IMR-90 (cell line): ENCODE data around the gene HLA-F. TPM values are rescaled to one million over a fixed set of nuclear protein-coding genes. Genes with fewer than 3 reads are reported as not detected.
A peak's percentile ranks its signal among the peaks of the same experiment; 100 is the strongest.

Experiments used
- ATAC-seq: fragments of 200-7000 bp; cut with Tn5 transposase; 2 replicates; pipeline ENCODE4 v1.9.1; 2020; ENCODE audit warnings: low read depth, mild to moderate bottlenecking, moderate library complexity
- BruUV-seq: library from RNA; stranded (reverse); fragments of 400-500 nt; replicated peaks from 2 replicates; lab custom pipeline; 2021; lab: Mats Ljungman, UMichigan
- CTCF ChIA-PET: fragments of 300-600 bp; formaldehyde crosslinking; extraction: SDS; loops from one replicate; lab custom pipeline; 2021; ENCODE audit warnings: antibody characterized with exemption; lab: Yijun Ruan, JAX
- POLR2A ChIA-PET: fragments of 300-600 bp; sonication (Branson Sonifier 250); formaldehyde crosslinking; loops from one replicate; lab custom pipeline; 2022; ENCODE audit warnings: antibody characterized with exemption; ENCODE audit not compliant: unreplicated experiment; lab: Charles Lee
- DNase-seq: peaks from one replicate; pipeline ENCODE4 v3.0.0; 2013
- H2AFZ ChIP-seq: replicated peaks from 2 replicates; pipeline ENCODE3; 2013; ENCODE audit warnings: low read length, mild to moderate bottlenecking; ENCODE audit not compliant: poor library complexity
- H2AK5ac ChIP-seq: 2 replicates; pipeline ENCODE4 v1.6.1; 2013; ENCODE audit warnings: low read depth, low read length, inconsistent platforms
- H2AK9ac ChIP-seq: replicated peaks from 2 replicates; pipeline ENCODE3; 2013; ENCODE audit warnings: mild to moderate bottlenecking, low read depth, low read length, moderate library complexity; ENCODE audit not compliant: poor library complexity
- H2BK120ac ChIP-seq: 2 replicates; pipeline ENCODE4 v1.6.1; 2013; ENCODE audit warnings: low read depth, low read length, inconsistent platforms
- H2BK15ac ChIP-seq: 3 replicates; pipeline ENCODE4 v1.6.1; 2013; ENCODE audit warnings: low read depth, low read length, inconsistent platforms
- H2BK20ac ChIP-seq: 2 replicates; pipeline ENCODE4 v1.6.1; 2013; ENCODE audit warnings: low read depth, mild to moderate bottlenecking, inconsistent platforms, low read length, moderate library complexity
- H2BK5ac ChIP-seq: 2 replicates; pipeline ENCODE4 v1.6.1; 2013; ENCODE audit warnings: mild to moderate bottlenecking, low read depth, low read length, inconsistent platforms; ENCODE audit not compliant: poor library complexity, severe bottlenecking
- H3K14ac ChIP-seq: replicated peaks from 2 replicates; pipeline ENCODE4 v1.6.1; 2013; ENCODE audit warnings: low read depth, low read length, inconsistent platforms
- H3K18ac ChIP-seq: 2 replicates; pipeline ENCODE4 v1.6.1; 2013; ENCODE audit warnings: low read depth, low read length, control low read depth
- H3K23ac ChIP-seq: 2 replicates; pipeline ENCODE4 v1.6.1; 2013; ENCODE audit warnings: low read depth, low read length, inconsistent platforms
- H3K27ac ChIP-seq: 2 replicates; pipeline ENCODE4 v1.5.1; 2013; ENCODE audit warnings: mild to moderate bottlenecking, control low read depth, low read length; ENCODE audit not compliant: insufficient read depth
- H3K27me3 ChIP-seq: 2 replicates; pipeline ENCODE4 v1.6.1; 2013; ENCODE audit warnings: low read length; ENCODE audit not compliant: control insufficient read depth, insufficient read depth
- H3K36me3 ChIP-seq: 2 replicates; pipeline ENCODE4 v1.6.1; 2013; ENCODE audit warnings: low read length, mixed read lengths; ENCODE audit not compliant: control insufficient read depth, insufficient read depth
- H3K4ac ChIP-seq: 2 replicates; pipeline ENCODE4 v1.6.1; 2013; ENCODE audit warnings: low read depth, low read length, inconsistent platforms
- H3K4me1 ChIP-seq: 2 replicates; pipeline ENCODE4 v1.6.1; 2013; ENCODE audit warnings: low read length, mixed read lengths; ENCODE audit not compliant: control insufficient read depth, insufficient read depth
- H3K4me2 ChIP-seq: 2 replicates; pipeline ENCODE4 v1.6.1; 2013; ENCODE audit warnings: low read depth, mild to moderate bottlenecking, control low read depth, low read length, moderate library complexity
- H3K4me3 ChIP-seq: 2 replicates; pipeline ENCODE4 v1.5.1; 2013; ENCODE audit warnings: low read depth, mild to moderate bottlenecking, control low read depth, low read length, moderate library complexity; ENCODE audit not compliant: insufficient read depth
- H3K56ac ChIP-seq: 2 replicates; pipeline ENCODE4 v1.6.1; 2013; ENCODE audit warnings: low read length, inconsistent platforms; ENCODE audit not compliant: insufficient read depth; ENCODE audit errors: extremely low read depth
- H3K79me1 ChIP-seq, 2 experiments: 2 replicates each; pipeline ENCODE4 v1.6.1; 2013; ENCODE audit warnings: low read length in 2 of 2, inconsistent platforms in 1 of 2, low read depth in 1 of 2
- H3K9ac ChIP-seq: 2 replicates; pipeline ENCODE4 v1.6.1; 2013; ENCODE audit warnings: low read depth, low read length, control low read depth
- H3K9me1 ChIP-seq: 2 replicates; pipeline ENCODE4 v1.6.1; 2013; ENCODE audit warnings: low read length, inconsistent platforms; ENCODE audit not compliant: insufficient read depth
- H3K9me3 ChIP-seq: 2 replicates; pipeline ENCODE4 v1.6.1; 2013; ENCODE audit warnings: low read length; ENCODE audit not compliant: control insufficient read depth, insufficient read depth
- H4K20me1 ChIP-seq: 2 replicates; pipeline ENCODE4 v1.6.1; 2013; ENCODE audit warnings: low read length, inconsistent platforms; ENCODE audit not compliant: insufficient read depth
- H4K5ac ChIP-seq: 2 replicates; pipeline ENCODE4 v1.6.1; 2013; ENCODE audit warnings: mild to moderate bottlenecking, low read depth, low read length, control low read depth
- H4K8ac ChIP-seq, 2 experiments: 2 replicates each; pipeline ENCODE4 v1.6.1; 2013; ENCODE audit warnings: low read depth in 2 of 2, low read length in 2 of 2, control low read depth in 1 of 2, inconsistent platforms in 1 of 2
- H4K91ac ChIP-seq: 2 replicates; pipeline ENCODE4 v1.6.1; 2013; ENCODE audit warnings: low read depth, low read length, inconsistent platforms; ENCODE audit not compliant: insufficient read depth
- BHLHE40 ChIP-seq: fragments of 150-350 bp; IDR thresholded peaks from 2 replicates; pipeline ENCODE4 v1.6.1; 2016; ENCODE audit warnings: mild to moderate bottlenecking, low read depth, low read length
- CEBPB ChIP-seq: IDR thresholded peaks from 2 replicates; pipeline ENCODE4 v1.6.1; 2012; ENCODE audit warnings: low read depth, low read length, improper control_type of control experiment
- CHD1 ChIP-seq: IDR thresholded peaks from 2 replicates; pipeline ENCODE4 v1.6.1; 2012; ENCODE audit warnings: low read depth, low read length, improper control_type of control experiment
- FOS ChIP-seq: fragments of 150-350 bp; IDR thresholded peaks from 2 replicates; pipeline ENCODE4 v1.6.1; 2016; ENCODE audit warnings: low read depth, low read length
- MAFK ChIP-seq: IDR thresholded peaks from 2 replicates; pipeline ENCODE4 v1.6.1; 2012; ENCODE audit warnings: low read depth, low read length, improper control_type of control experiment
- MAZ ChIP-seq: IDR thresholded peaks from 2 replicates; pipeline ENCODE4 v1.6.1; 2012; ENCODE audit warnings: low read depth, mild to moderate bottlenecking, low read length, improper control_type of control experiment, moderate library complexity, borderline replicate concordance
- MXI1 ChIP-seq: IDR thresholded peaks from 2 replicates; pipeline ENCODE4 v1.6.1; 2012; ENCODE audit warnings: low read depth, mild to moderate bottlenecking, low read length, moderate library complexity, borderline replicate concordance
- NFE2L2 ChIP-seq: fragments of 150-350 bp; IDR thresholded peaks from 2 replicates; pipeline ENCODE4 v1.6.1; 2016; ENCODE audit warnings: low read depth, mild to moderate bottlenecking, low read length
- POLR2A ChIP-seq: IDR thresholded peaks from 2 replicates; pipeline ENCODE4 v1.6.1; 2012; ENCODE audit warnings: mild to moderate bottlenecking, low read depth, low read length
- RCOR1 ChIP-seq: IDR thresholded peaks from 2 replicates; pipeline ENCODE4 v1.6.1; 2012; ENCODE audit warnings: mild to moderate bottlenecking, low read length, improper control_type of control experiment; ENCODE audit not compliant: insufficient replicate concordance
- RFX5 ChIP-seq: IDR thresholded peaks from 2 replicates; pipeline ENCODE4 v1.8.0; 2012; ENCODE audit warnings: low read depth, mild to moderate bottlenecking, low read length, moderate library complexity
- SMC3 ChIP-seq: fragments of 150-350 bp; IDR thresholded peaks from 2 replicates; pipeline ENCODE4 v1.6.1; 2016; ENCODE audit warnings: low read depth, mild to moderate bottlenecking, antibody characterized with exemption, low read length, moderate library complexity
- WGBS, 2 experiments: methylation state at CpG; one replicate each; pipeline versions ENCODE4 v1.1.5 to v1.1.7; 2013; ENCODE audit warnings: missing lambda C conversion rate in 2 of 2; ENCODE audit not compliant: insufficient read length in 1 of 2; ENCODE audit errors: extremely low coverage in 2 of 2; 5-methylcytosine and 5-hydroxymethylcytosine counted together
- dilution Hi-C: fragments of 300-500 bp; cut with HindIII; formaldehyde crosslinking; loops from one replicate; pipeline ENCODE4 v1.14.3; 2018; ENCODE audit warnings: low sequenced_read_pairs; ENCODE audit not compliant: unreplicated experiment
- in situ Hi-C: fragments of 300-500 bp; cut with MboI; formaldehyde crosslinking; loops from 3 replicates; pipeline ENCODE4 v1.14.3; 2019; ENCODE audit warnings: low sequenced_read_pairs, inconsistent platforms, mixed read lengths
- intact Hi-C: fragments of 100-400 bp; cut with micrococcal nuclease; formaldehyde crosslinking; loops from 2 replicates; pipeline ENCODE4 v1.10.0; 2022
- polyA plus RNA-seq, 3 experiments: library from polyadenylated mRNA; depleted of rRNA; stranded (reverse); fragments of >200 nt; gene quantifications; 2 replicates each; pipeline ENCODE4 v1.2.3, GENCODE V29; 2012; ENCODE audit warnings: low replicate concordance in 1 of 3
- total RNA-seq: library from RNA; depleted of rRNA; stranded (reverse); fragments of >200 nt; gene quantifications from 2 replicates; pipeline ENCODE4 v1.2.3, GENCODE V29; 2012
- TF ChIP-seq, protein P1 (sequence below): fragments of 150-350 bp; IDR thresholded peaks from 2 replicates; pipeline ENCODE4 v1.6.1; 2017; ENCODE audit warnings: mild to moderate bottlenecking, antibody characterized with exemption, low read length, low read depth
- TF ChIP-seq, protein P2 (sequence below): fragments of 150-350 bp; IDR thresholded peaks from 2 replicates; pipeline ENCODE4 v1.6.1; 2016; ENCODE audit warnings: low read depth, mild to moderate bottlenecking, low read length, moderate library complexity, borderline replicate concordance

The HLA-F gene
- total and polyA plus RNA-seq, 2 of the 4 experiments (the other 2 are of a cell fraction) = not detected

DNA sequence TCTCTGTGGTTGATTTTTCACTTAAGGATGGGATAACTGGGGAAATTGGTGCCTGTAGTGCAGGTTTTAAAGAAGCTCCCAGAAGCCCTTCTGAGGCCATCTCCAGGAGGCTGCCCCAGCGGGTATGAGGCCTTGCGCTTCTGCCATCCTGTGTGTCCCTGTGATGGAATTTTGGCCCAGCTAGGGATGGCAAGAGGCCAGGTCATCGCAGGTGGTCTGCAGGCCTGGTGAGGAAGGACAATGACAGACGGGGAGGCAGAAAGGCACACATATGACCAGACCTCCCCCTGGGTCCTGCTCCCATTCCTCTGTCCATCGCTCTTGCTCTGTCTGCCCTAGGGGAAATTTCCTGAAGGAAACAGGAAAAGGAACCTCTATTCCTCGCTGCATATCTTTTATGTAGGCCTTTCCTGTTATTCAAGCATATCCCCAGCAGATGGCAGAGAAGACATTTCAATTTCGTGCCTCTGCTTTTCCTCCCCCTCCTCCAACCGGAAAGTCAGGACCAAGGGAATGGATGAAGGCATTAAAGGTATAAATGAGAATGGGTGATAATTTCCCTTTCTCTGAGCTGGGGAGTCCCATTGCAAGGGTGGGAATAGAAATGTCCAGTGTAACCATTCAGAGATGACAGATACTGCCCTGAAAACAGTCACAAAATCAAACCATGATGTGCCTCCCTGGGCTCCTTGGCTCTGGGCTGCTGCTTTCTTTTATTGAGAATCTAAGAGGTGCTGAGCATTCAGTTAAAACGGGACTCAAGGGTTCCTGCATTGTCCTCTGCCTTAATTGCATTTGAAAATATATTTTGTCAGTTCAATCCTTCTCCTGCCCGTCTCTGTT is 17.6 kb upstream of the HLA-F start:
- Histone ChIP-seq H3K9ac (no peak overlapping the region), H3K79me1 (no peaks in the 10 kb centered on the region), H4K8ac (no peak overlapping the region), H2AK5ac (no peak overlapping the region), H4K91ac (no peak overlapping the region), H3K4me3 (no peak overlapping the region), H4K20me1 (no peaks in the 10 kb centered on the region), H4K5ac (no peak overlapping the region), H3K18ac (no peak overlapping the region), H2BK20ac (no peak overlapping the region), H3K36me3 (no peaks in the 10 kb centered on the region), H2AFZ (no peak overlapping the region), H3K27ac (no peak overlapping the region), H2BK5ac (no peak overlapping the region), H3K56ac (no peak overlapping the region), H3K9me1 (no peaks in the 10 kb centered on the region), H3K27me3 (peaks cover 13% of the 10 kb centered on the region), H2BK120ac (no peak overlapping the region), H3K23ac (no peak overlapping the region), H3K4me2 (no peak overlapping the region), H2AK9ac (no peak overlapping the region), H3K4ac (no peak overlapping the region), H3K9me3 (no peaks in the 10 kb centered on the region), H2BK15ac (no peak overlapping the region), H3K14ac (no peak overlapping the region), H3K4me1 (no peaks in the 10 kb centered on the region)
- no TSS peak for BruUV-seq
- intact Hi-C loops = loop anchor here (1.0 to 2.0 kb wide), 4 partner anchors 48 to 426 kb away; no protein-coding TSS in a partner anchor
- DNase-seq (peak; percentile 53), ATAC-seq (peak; percentile 97)
- ChIA-PET POLR2A (no interaction called here), CTCF (interaction anchor here (1.4 kb wide), 1 partner anchor 48 kb away, joined by 4 read pairs; no protein-coding TSS in a partner anchor)
- 26% methylated on average over 3 of the region's 10 CpGs; no CpG with 5 or more reads in 1 of the 2 experiments for WGBS, 2 experiments
- in situ Hi-C loops = no loop called here
- dilution Hi-C loops = no loop called here
- TF ChIP-seq RFX5 (no peak), RCOR1 (no peak), POLR2A (no peak), SMC3 (peak; percentile 69), MAFK (no peak), CHD1 (no peak), FOS (no peak), CEBPB (no peak), NFE2L2 (no peak), MXI1 (no peak), BHLHE40 (no peak), MAZ (no peak)
- TF ChIP-seq, protein P1, sequence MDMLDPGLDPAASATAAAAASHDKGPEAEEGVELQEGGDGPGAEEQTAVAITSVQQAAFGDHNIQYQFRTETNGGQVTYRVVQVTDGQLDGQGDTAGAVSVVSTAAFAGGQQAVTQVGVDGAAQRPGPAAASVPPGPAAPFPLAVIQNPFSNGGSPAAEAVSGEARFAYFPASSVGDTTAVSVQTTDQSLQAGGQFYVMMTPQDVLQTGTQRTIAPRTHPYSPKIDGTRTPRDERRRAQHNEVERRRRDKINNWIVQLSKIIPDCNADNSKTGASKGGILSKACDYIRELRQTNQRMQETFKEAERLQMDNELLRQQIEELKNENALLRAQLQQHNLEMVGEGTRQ = no peak
- TF ChIP-seq, protein P2, sequence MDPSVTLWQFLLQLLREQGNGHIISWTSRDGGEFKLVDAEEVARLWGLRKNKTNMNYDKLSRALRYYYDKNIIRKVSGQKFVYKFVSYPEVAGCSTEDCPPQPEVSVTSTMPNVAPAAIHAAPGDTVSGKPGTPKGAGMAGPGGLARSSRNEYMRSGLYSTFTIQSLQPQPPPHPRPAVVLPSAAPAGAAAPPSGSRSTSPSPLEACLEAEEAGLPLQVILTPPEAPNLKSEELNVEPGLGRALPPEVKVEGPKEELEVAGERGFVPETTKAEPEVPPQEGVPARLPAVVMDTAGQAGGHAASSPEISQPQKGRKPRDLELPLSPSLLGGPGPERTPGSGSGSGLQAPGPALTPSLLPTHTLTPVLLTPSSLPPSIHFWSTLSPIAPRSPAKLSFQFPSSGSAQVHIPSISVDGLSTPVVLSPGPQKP = no peak
